A673 (cell line): Measurements from ENCODE around the gene HRH3. TPM values are rescaled to one million over a fixed set of nuclear protein-coding genes. Genes with fewer than 3 reads are reported as not detected.

ENCODE experiments used
- BruUV-seq: library from RNA; stranded (reverse); fragments of 400-500 nt; replicated peaks from 2 replicates; lab custom pipeline; 2021; lab: Mats Ljungman, UMichigan
- CTCF ChIA-PET: fragments of 300-600 bp; sonication (Branson Sonifier 250); formaldehyde crosslinking; loops from one replicate; lab custom pipeline; 2022; ENCODE audit warnings: antibody characterized with exemption; lab: Charles Lee
- POLR2A ChIA-PET: fragments of 300-600 bp; sonication (Branson Sonifier 250); formaldehyde crosslinking; loops from one replicate; lab custom pipeline; 2022; ENCODE audit warnings: antibody characterized with exemption; ENCODE audit not compliant: low non-redundant PET; lab: Charles Lee
- DNase-seq: peaks from one replicate; pipeline ENCODE4 v3.0.0-alpha.2; 2015; ENCODE audit warnings: low spot score
- H3K27ac ChIP-seq: fragments of 200-600 bp; sonication (generic); 2 replicates; pipeline ENCODE4 v1.5.1; 2016; ENCODE audit warnings: mixed run types, low read depth, mild to moderate bottlenecking, mixed read lengths, antibody characterized with exemption, low read length; ENCODE audit not compliant: poor library complexity, severe bottlenecking
- H3K27me3 ChIP-seq: fragments of 200-600 bp; sonication (generic); replicated peaks from 2 replicates; pipeline ENCODE4 v1.6.1; 2017; ENCODE audit warnings: mixed run types, low read depth, mild to moderate bottlenecking, mixed read lengths, antibody characterized with exemption, low read length; ENCODE audit not compliant: insufficient read depth, poor library complexity
- H3K36me3 ChIP-seq: fragments of 200-600 bp; sonication (generic); 2 replicates; pipeline ENCODE4 v1.6.1; 2016; ENCODE audit warnings: mixed run types, mild to moderate bottlenecking, mixed read lengths, antibody characterized with exemption, low read length; ENCODE audit not compliant: insufficient read depth, poor library complexity, severe bottlenecking
- H3K4me1 ChIP-seq: fragments of 200-600 bp; sonication (generic); 2 replicates; pipeline ENCODE4 v1.6.1; 2017; ENCODE audit warnings: mixed run types, mild to moderate bottlenecking, mixed read lengths, antibody characterized with exemption, low read length; ENCODE audit not compliant: insufficient read depth, poor library complexity, severe bottlenecking
- H3K4me3 ChIP-seq: fragments of 200-600 bp; sonication (generic); 2 replicates; pipeline ENCODE4 v1.5.1; 2016; ENCODE audit warnings: low read depth, mixed run types, mild to moderate bottlenecking, mixed read lengths, low read length; ENCODE audit not compliant: poor library complexity, severe bottlenecking
- H3K9me3 ChIP-seq: fragments of 200-600 bp; sonication (generic); 2 replicates; pipeline ENCODE4 v1.6.1; 2016; ENCODE audit warnings: mixed run types, low read depth, mild to moderate bottlenecking, mixed read lengths, antibody characterized with exemption, low read length; ENCODE audit not compliant: poor library complexity, severe bottlenecking
- EZH2 ChIP-seq: fragments of 200-600 bp; sonication (generic); IDR thresholded peaks from 2 replicates; pipeline ENCODE4 v1.6.1; 2017; ENCODE audit warnings: borderline replicate concordance, low read depth, mild to moderate bottlenecking, mixed read lengths, antibody characterized with exemption, low read length; ENCODE audit not compliant: poor library complexity, severe bottlenecking
- intact Hi-C: fragments of 100-400 bp; cut with micrococcal nuclease; formaldehyde crosslinking; loops from one replicate; pipeline ENCODE4 v1.10.0; 2022; ENCODE audit not compliant: unreplicated experiment
- total RNA-seq: library from RNA; stranded (reverse); gene quantifications from 2 replicates; pipeline ENCODE4 v1.2.3, GENCODE V29; 2021
- TF ChIP-seq, protein P1 (sequence below): fragments of 300-800, 200-600 bp; sonication (generic); conservative IDR thresholded peaks from 2 replicates; pipeline ENCODE4 v1.5.1; 2017; ENCODE audit warnings: low read depth, mild to moderate bottlenecking, antibody characterized with exemption, low read length, moderate library complexity, mixed read lengths

The HRH3 gene
- total RNA-seq, 1 experiment from 2014 or later: not detected

- DNase-seq: no peak
- H3K27me3 ChIP-seq: peaks cover 52% of the 10 kb centered on the region
- POLR2A ChIA-PET: no interaction called here
These were observed 6.0 kb downstream of the HRH3 start for GRCh38 chr20:62214067-62214466.

GRCh38 chr20:62212299-62212698 is 7.8 kb downstream of the HRH3 start:
- no peak for DNase-seq
- POLR2A ChIA-PET: interaction anchor here (0.6 kb wide), 1 partner anchor 632 kb away, joined by 3 read pairs; no protein-coding TSS in a partner anchor
- Histone ChIP-seq H3K27ac (no peak overlapping the region), H3K36me3 (no peaks in the 10 kb centered on the region), H3K4me1 (peaks cover 4% of the 10 kb centered on the region), H3K4me3 (no peak overlapping the region), H3K9me3 (no peaks in the 10 kb centered on the region), H3K27me3 (peaks cover 35% of the 10 kb centered on the region)
- no TSS peak for BruUV-seq
- intact Hi-C loops: no loop called here
- CTCF ChIA-PET: no interaction called here
- TF ChIP-seq, protein P1, sequence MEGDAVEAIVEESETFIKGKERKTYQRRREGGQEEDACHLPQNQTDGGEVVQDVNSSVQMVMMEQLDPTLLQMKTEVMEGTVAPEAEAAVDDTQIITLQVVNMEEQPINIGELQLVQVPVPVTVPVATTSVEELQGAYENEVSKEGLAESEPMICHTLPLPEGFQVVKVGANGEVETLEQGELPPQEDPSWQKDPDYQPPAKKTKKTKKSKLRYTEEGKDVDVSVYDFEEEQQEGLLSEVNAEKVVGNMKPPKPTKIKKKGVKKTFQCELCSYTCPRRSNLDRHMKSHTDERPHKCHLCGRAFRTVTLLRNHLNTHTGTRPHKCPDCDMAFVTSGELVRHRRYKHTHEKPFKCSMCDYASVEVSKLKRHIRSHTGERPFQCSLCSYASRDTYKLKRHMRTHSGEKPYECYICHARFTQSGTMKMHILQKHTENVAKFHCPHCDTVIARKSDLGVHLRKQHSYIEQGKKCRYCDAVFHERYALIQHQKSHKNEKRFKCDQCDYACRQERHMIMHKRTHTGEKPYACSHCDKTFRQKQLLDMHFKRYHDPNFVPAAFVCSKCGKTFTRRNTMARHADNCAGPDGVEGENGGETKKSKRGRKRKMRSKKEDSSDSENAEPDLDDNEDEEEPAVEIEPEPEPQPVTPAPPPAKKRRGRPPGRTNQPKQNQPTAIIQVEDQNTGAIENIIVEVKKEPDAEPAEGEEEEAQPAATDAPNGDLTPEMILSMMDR: no peak
- TF ChIP-seq EZH2: no peak

More at GRCh38 chr20:62214067-62214466, 6.0 kb downstream of the HRH3 start:
- H3K4me1 ChIP-seq: no peaks in the 10 kb centered on the region
- BruUV-seq: no TSS peak
- intact Hi-C loops: no loop called here
- no peaks in the 10 kb centered on the region for H3K9me3 ChIP-seq
- CTCF ChIA-PET: interaction anchor here (0.6 kb wide), 1 partner anchor 403 kb away, joined by 3 read pairs; no protein-coding TSS in a partner anchor
- no peaks in the 10 kb centered on the region for H3K36me3 ChIP-seq
- TF ChIP-seq EZH2: no peak
- TF ChIP-seq, protein P1: no peak
- no peak overlapping the region for H3K4me3 ChIP-seq
- no peak overlapping the region for H3K27ac ChIP-seq

GRCh38 chr20:62211769-62212288 is 8.2 kb downstream of the HRH3 start:
- H3K9me3 ChIP-seq: no peaks in the 10 kb centered on the region

More at GRCh38 chr20:62211769-62212288, 8.2 kb downstream of the HRH3 start:
- TF ChIP-seq, protein P1: no peak
- TF ChIP-seq EZH2: no peak
- DNase-seq: no peak
- POLR2A ChIA-PET: no interaction called here
- CTCF ChIA-PET: no interaction called here
- intact Hi-C loops: no loop called here
- no peaks in the 10 kb centered on the region for H3K36me3 ChIP-seq
- no TSS peak for BruUV-seq
- no peak overlapping the region for H3K27ac ChIP-seq
- H3K4me3 ChIP-seq: no peak overlapping the region
- H3K4me1 ChIP-seq: peaks cover 7% of the 10 kb centered on the region
- H3K27me3 ChIP-seq: peaks cover 30% of the 10 kb centered on the region
